K562 (cell line): Measurements from ENCODE around the gene TXNL1. TPM values are rescaled to one million over a fixed set of nuclear protein-coding genes. Genes with fewer than 3 reads are reported as not detected.

Source experiments
- ATF1 ChIP-seq, 2 experiments: fragments of 450-650 bp in 1 of 2; IDR thresholded peaks; 2 replicates each; pipeline ENCODE4 v1.6.1; 2016; ENCODE audit warnings: missing compliant biosample characterization in 1 of 2, missing genetic modification characterization in 1 of 2
- EGR1 ChIP-seq: fragments of 450-650 bp; conservative IDR thresholded peaks from 2 replicates; pipeline ENCODE4 v1.6.1; 2017; ENCODE audit warnings: mild to moderate bottlenecking
- EP300 ChIP-seq: IDR thresholded peaks from 2 replicates; pipeline ENCODE4 v1.6.1; 2012; ENCODE audit warnings: low read length, improper control_type of control experiment
- GABPB2 ChIP-seq: fragments of 250-450 bp; sonication (Bioruptor Pico); conservative IDR thresholded peaks from 2 replicates; pipeline ENCODE4 v1.5.1; 2021; ENCODE audit warnings: mild to moderate bottlenecking
- ID3 ChIP-seq, 2 experiments: fragments of 250-450 bp in 1 of 2; fragments of 450-650 bp in 1 of 2; sonication (Bioruptor Pico) in 1 of 2; IDR thresholded peaks; 2 replicates each; pipeline versions ENCODE4 v1.6.1 to v1.8.0; 2016 to 2021; ENCODE audit warnings: mild to moderate bottlenecking in 2 of 2, moderate library complexity in 2 of 2, missing compliant biosample characterization in 1 of 2, missing genetic modification characterization in 1 of 2
- MLX ChIP-seq, 2 experiments: fragments of 450-650 bp in 1 of 2; sonication (generic) in 1 of 2; formaldehyde crosslinking; conservative IDR thresholded peaks; 2 replicates each; pipeline versions ENCODE4 v1.4.0 to v1.8.1; 2020 to 2022; ENCODE audit warnings: mild to moderate bottlenecking in 1 of 2, missing genetic modification reagents in 1 of 2
- MXD1 ChIP-seq: fragments of 250-450 bp; sonication (Bioruptor Pico); IDR thresholded peaks from 2 replicates; pipeline ENCODE4 v1.8.0; 2021; ENCODE audit warnings: borderline replicate concordance, mild to moderate bottlenecking, moderate library complexity; ENCODE audit not compliant: poor library complexity, severe bottlenecking
- NFE2L1 ChIP-seq: fragments of 450-650 bp; IDR thresholded peaks from 2 replicates; pipeline ENCODE4 v1.6.1; 2016; ENCODE audit warnings: missing genetic modification characterization, low read depth, mild to moderate bottlenecking, missing compliant biosample characterization, moderate library complexity, borderline replicate concordance
- NFIC ChIP-seq: fragments of 450-650 bp; IDR thresholded peaks from 2 replicates; pipeline ENCODE4 v1.6.1; 2017; ENCODE audit warnings: mild to moderate bottlenecking, inconsistent platforms
- NR0B1 ChIP-seq: fragments of 450-650 bp; IDR thresholded peaks from one replicate; pipeline ENCODE4 v1.6.1; 2018; ENCODE audit warnings: mild to moderate bottlenecking, moderate library complexity; ENCODE audit not compliant: partially characterized antibody
- NR1H2 ChIP-seq: sonication (generic); formaldehyde crosslinking; IDR thresholded peaks from 2 replicates; pipeline ENCODE4 v1.4.0; 2020; ENCODE audit warnings: mild to moderate bottlenecking, missing genetic modification reagents
- NR2C1 ChIP-seq, 2 experiments: fragments of 450-650 bp; IDR thresholded peaks; 2 replicates each; pipeline ENCODE4 v1.6.1; 2017; ENCODE audit warnings: mild to moderate bottlenecking in 2 of 2, antibody characterized with exemption in 1 of 2, inconsistent platforms in 1 of 2, missing compliant biosample characterization in 1 of 2, missing genetic modification characterization in 1 of 2
- PCBP2 ChIP-seq: fragments of 200-400 bp; formaldehyde crosslinking; IDR thresholded peaks from 2 replicates; pipeline ENCODE4 v1.6.1; 2018; ENCODE audit warnings: low read length, low read depth, mild to moderate bottlenecking, moderate library complexity; ENCODE audit not compliant: poor library complexity, severe bottlenecking
- RAD21 ChIP-seq, 2 experiments: fragments of 250-450 bp in 1 of 2; fragments of 450-650 bp in 1 of 2; sonication (Bioruptor Pico) in 1 of 2; formaldehyde crosslinking in 1 of 2; IDR thresholded peaks in 1 of 2; conservative IDR thresholded peaks in 1 of 2; 2 replicates each; pipeline versions ENCODE4 v1.4.0 to v1.8.0; 2020 to 2022; ENCODE audit warnings: mild to moderate bottlenecking in 2 of 2, moderate library complexity in 1 of 2
- RBM22 ChIP-seq: fragments of 200-400 bp; formaldehyde crosslinking; IDR thresholded peaks from 2 replicates; pipeline ENCODE4 v1.6.1; 2018; ENCODE audit warnings: low read length, low read depth; ENCODE audit not compliant: poor library complexity, severe bottlenecking
- RBM39 ChIP-seq: fragments of 200-400 bp; formaldehyde crosslinking; optimal IDR thresholded peaks from 2 replicates; pipeline ENCODE3; 2018; ENCODE audit warnings: low read depth, low read length
- SETDB1 ChIP-seq: IDR thresholded peaks from one replicate; pipeline ENCODE4 v1.6.1; 2012; ENCODE audit warnings: low read length, control low read depth, inconsistent platforms
- STAT5A ChIP-seq: IDR thresholded peaks from 2 replicates; pipeline ENCODE4 v1.6.1; 2012; ENCODE audit warnings: low read length, inconsistent platforms, borderline replicate concordance
- ZNF165 ChIP-seq: fragments of 250-450 bp; sonication (Bioruptor Pico); IDR thresholded peaks from 2 replicates; pipeline ENCODE4 v1.4.0; 2020; ENCODE audit warnings: borderline replicate concordance
- ZNF239 ChIP-seq: fragments of 250-450 bp; sonication (Bioruptor Pico); IDR thresholded peaks from 2 replicates; pipeline ENCODE4 v1.4.0; 2020; ENCODE audit warnings: mild to moderate bottlenecking
- ZNF253 ChIP-seq: fragments of 250-450 bp; sonication (Bioruptor Pico); conservative IDR thresholded peaks from 2 replicates; pipeline ENCODE4 v1.6.1; 2021; ENCODE audit warnings: mild to moderate bottlenecking
- ZNF561 ChIP-seq: fragments of 450-650 bp; formaldehyde crosslinking; conservative IDR thresholded peaks from 2 replicates; pipeline ENCODE4 v1.4.0; 2020; ENCODE audit warnings: mild to moderate bottlenecking, moderate library complexity
- ZNF764 ChIP-seq: fragments of 250-450 bp; sonication (Bioruptor Pico); IDR thresholded peaks from 2 replicates; pipeline ENCODE4 v1.4.0; 2020; ENCODE audit warnings: low read depth, mild to moderate bottlenecking, moderate library complexity
- polyA plus RNA-seq, 8 experiments: library from polyadenylated mRNA; depleted of rRNA in 4 of 8; stranded (reverse) in 5 of 8; unstranded in 3 of 8; fragments of >200 nt; fragmentation: Nextera tagmentation in 2 of 8; fragmentation: Illumina TruSeq in 1 of 8; extraction: Ambion mirVana in 2 of 8; extraction: Trizol in 1 of 8; gene quantifications; 2 replicates each; pipeline versions ENCODE4 v1.2.1 to v1.2.3, GENCODE V29; 2011 to 2014; ENCODE audit warnings: inconsistent platforms in 1 of 8, missing spikeins in 1 of 8
- total RNA-seq, 7 experiments: library from RNA; depleted of rRNA in 6 of 7; stranded (reverse); fragments of >200 nt in 6 of 7; fragmentation: Illumina TruSeq in 2 of 7; extraction: Trizol in 2 of 7; gene quantifications; 2 replicates each; pipeline versions ENCODE4 v1.2.1 to v1.2.3, GENCODE V29; 2011 to 2021; ENCODE audit warnings: low replicate concordance in 1 of 7

The TXNL1 gene
- total and polyA plus RNA-seq, 9 of the 15 experiments (the other 6 are each of a cell fraction or from before 2014, with no cell fraction given): 45.4 to 103 (median 65.7) TPM

- TF ChIP-seq MLX (CRISPR knock-in tag; conservative IDR thresholded peaks at IDR 0.05) (no peak), NR0B1 (no peak), MXD1 (CRISPR knock-in tag) (no peak), RBM22 (no peak), RAD21 (CRISPR knock-in tag; conservative IDR thresholded peaks at IDR 0.05 in 1 of 2, IDR thresholded peaks at IDR 0.05 in 1 of 2) (no peak), PCBP2 (no peak), NR2C1 (IDR thresholded peaks at IDR 0.05) (peak; percentile 100), NR2C1 (tag; IDR thresholded peaks at IDR 0.05) (peak; percentile 100), ZNF764 (CRISPR knock-in tag) (no peak), ZNF239 (CRISPR knock-in tag) (no peak), ID3 (CRISPR knock-in tag; IDR thresholded peaks at IDR 0.05) (no peak), ID3 (tag; IDR thresholded peaks at IDR 0.05) (0 out of 2 replicates have a peak, but pooled peaks have one; percentile 41), EP300 (no peak; the same call in 1 of the 2 replicates), GABPB2 (CRISPR knock-in tag) (no peak), SETDB1 (no peak), NFE2L1 (no peak), STAT5A (no peak; the same call in 1 of the 2 replicates), NR1H2 (CRISPR knock-in tag) (no peak), ATF1 (CRISPR knock-in tag; IDR thresholded peaks at IDR 0.05) (no peak), ATF1 (tag; IDR thresholded peaks at IDR 0.05) (peak; percentile 83), ZNF253 (CRISPR knock-in tag) (no peak), RBM39 (no peak), NFIC (no peak), EGR1 (peak; percentile 96), ZNF165 (CRISPR knock-in tag) (no peak), ZNF561 (no peak)
Observed at GRCh38 chr18:56650944-56651770, 12.8 kb upstream of the TXNL1 start, which contains the start of gene WDR7 (continued).
